Nephron (organoid): ENCODE data around the gene IL36A.

Experiments
- H3K27ac Mint-ChIP-seq, 3 experiments: 2 replicates each; pipeline ENCODE4 v1.8.0; 2020; ENCODE audit warnings: mixed read lengths in 3 of 3, mild to moderate bottlenecking in 2 of 3, moderate library complexity in 1 of 3
- H3K27me3 Mint-ChIP-seq: 2 replicates; pipeline ENCODE4 v1.8.0; 2021; ENCODE audit warnings: low read depth, mild to moderate bottlenecking, moderate library complexity, mixed read lengths
- H3K36me3 Mint-ChIP-seq: 2 replicates; pipeline ENCODE4 v1.8.0; 2020; ENCODE audit warnings: low read depth, mixed read lengths
- H3K4me1 Mint-ChIP-seq: 2 replicates; pipeline ENCODE4 v1.8.0; 2020; ENCODE audit warnings: mixed read lengths
- H3K4me3 Mint-ChIP-seq, 3 experiments: 2 replicates each; pipeline ENCODE4 v1.8.0; 2020; ENCODE audit warnings: mild to moderate bottlenecking in 3 of 3, mixed read lengths in 3 of 3, moderate library complexity in 2 of 3
- H3K9me3 Mint-ChIP-seq: 2 replicates; pipeline ENCODE4 v1.8.0; 2020; ENCODE audit warnings: mixed read lengths
- CTCF ChIP-seq, 3 experiments: fragments of 200-600 bp; sonication (generic); IDR thresholded peaks; one replicate each; pipeline ENCODE4 v1.5.0; 2021; ENCODE audit warnings: antibody characterized with exemption in 3 of 3; ENCODE audit not compliant: unreplicated experiment in 3 of 3

IL36A gene

GRCh38 chr2:113005030-113005509 lies at the start of gene IL36A:
Gene IL36A (plus strand): TSS chr2:113005459. CDS start chr2:113005872, 413 bp downstream.
- Mint-ChIP-seq H3K27me3 (peaks cover 17% of the 10 kb centered on the region), H3K4me1 (no peaks in the 10 kb centered on the region), H3K4me3 (no peak within 1 kb of the TSS), H3K9me3 (peaks cover 17% of the 10 kb centered on the region), H3K27ac (no peak within 1 kb of the TSS), H3K36me3 (no peaks in the 10 kb centered on the region)
- TF ChIP-seq CTCF (IDR thresholded peaks at IDR 0.05; ENCODE audit: unreplicated experiment in 3 of 3), result no peak

- Mint-ChIP-seq H3K27me3 (peaks cover 5% of the 10 kb centered on the region), H3K27ac (no peak overlapping the region)
Observed at GRCh38 chr2:112957511-112957910, 47.7 kb upstream of the IL36A start.

GRCh38 chr2:112958428-112959108 lies 46.7 kb upstream of the IL36A start:
- TF ChIP-seq CTCF (IDR thresholded peaks at IDR 0.05; ENCODE audit: unreplicated experiment in 3 of 3), result peak; percentile 68 to 82 (median 81)
- Mint-ChIP-seq H3K9me3 (no peaks in the 10 kb centered on the region), H3K27me3 (peaks cover 6% of the 10 kb centered on the region), H3K27ac (no peak overlapping the region), H3K36me3 (no peaks in the 10 kb centered on the region), H3K4me3 (no peak overlapping the region), H3K4me1 (no peaks in the 10 kb centered on the region)

More at GRCh38 chr2:112957511-112957910, 47.7 kb upstream of the IL36A start:
- no peak overlapping the region for H3K4me3 Mint-ChIP-seq
- H3K4me1 Mint-ChIP-seq, result no peaks in the 10 kb centered on the region
- peaks cover 4% of the 10 kb centered on the region for H3K9me3 Mint-ChIP-seq
- no peak for TF ChIP-seq CTCF (IDR thresholded peaks at IDR 0.05; ENCODE audit: unreplicated experiment in 3 of 3)
- no peaks in the 10 kb centered on the region for H3K36me3 Mint-ChIP-seq

GRCh38 chr2:112959109-112959812 lies 46.0 kb upstream of the IL36A start:
- H3K4me3 Mint-ChIP-seq, result no peak overlapping the region
- no peak overlapping the region for H3K27ac Mint-ChIP-seq
- H3K4me1 Mint-ChIP-seq, result no peaks in the 10 kb centered on the region
- peaks cover 12% of the 10 kb centered on the region for H3K27me3 Mint-ChIP-seq
- no peaks in the 10 kb centered on the region for H3K9me3 Mint-ChIP-seq
- TF ChIP-seq CTCF (IDR thresholded peaks at IDR 0.05; ENCODE audit: unreplicated experiment in 3 of 3), result peak in 1 of 3 experiments; percentile 43
- no peaks in the 10 kb centered on the region for H3K36me3 Mint-ChIP-seq

GRCh38 chr2:112960230-112960825 lies 44.9 kb upstream of the IL36A start:
- Mint-ChIP-seq H3K9me3 (no peaks in the 10 kb centered on the region), H3K27me3 (peaks cover 12% of the 10 kb centered on the region), H3K4me3 (no peak overlapping the region), H3K36me3 (no peaks in the 10 kb centered on the region), H3K27ac (no peak overlapping the region), H3K4me1 (no peaks in the 10 kb centered on the region)
- no peak for TF ChIP-seq CTCF (IDR thresholded peaks at IDR 0.05; ENCODE audit: unreplicated experiment in 3 of 3)
